Measurements from ENCODE around the gene NUP210L. TPM values are rescaled to one million over a fixed set of nuclear protein-coding genes. Genes with fewer than 3 reads are reported as not detected.

Gene NUP210L
- total RNA-seq, 4 donors from 2014 or later, result 0.13 to 0.38 (median 0.22) TPM; not detected in 1

DNA sequence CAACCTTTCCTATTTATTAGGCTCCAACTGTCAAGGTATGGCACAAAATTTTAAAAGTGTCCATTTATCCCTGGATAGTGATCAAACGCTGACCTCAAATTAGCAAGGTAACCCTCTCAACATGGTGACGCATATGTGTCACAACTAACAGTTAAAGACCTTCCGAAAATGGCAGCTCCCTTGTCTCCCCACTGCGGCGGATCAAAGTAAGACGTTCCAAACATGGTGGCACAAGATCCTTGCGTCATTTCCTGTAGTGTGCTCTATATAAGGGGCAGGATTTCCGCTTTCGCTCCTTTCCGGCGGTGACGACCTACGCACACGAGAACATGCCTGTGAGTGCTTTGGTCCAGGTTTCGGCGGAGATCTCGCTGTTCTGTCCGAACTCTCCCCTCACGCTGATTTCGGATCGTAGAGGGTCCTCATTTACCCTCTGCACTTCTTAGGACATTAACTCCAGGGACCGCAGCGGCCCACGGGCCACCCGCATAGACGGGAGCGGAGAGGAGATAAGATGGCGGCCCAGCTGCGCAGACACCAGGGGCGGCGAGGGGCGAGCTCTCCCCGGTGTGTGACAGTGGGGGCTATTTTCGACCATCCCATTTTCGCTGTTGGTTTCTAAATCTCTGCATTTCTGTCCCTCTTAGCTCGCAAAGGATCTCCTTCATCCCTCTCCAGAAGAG is 164.3 kb downstream of the NUP210L start, which contains the start of gene RPS27:
Gene RPS27 (plus strand): TSS at position 295 of the 683 bp plus-strand sequence. CDS start 35 bp downstream, at position 330.
- TF ChIP-seq POLR2A (IDR thresholded peaks at IDR 0.05), result peak; percentile 90 to 98
- TF ChIP-seq, protein P1, sequence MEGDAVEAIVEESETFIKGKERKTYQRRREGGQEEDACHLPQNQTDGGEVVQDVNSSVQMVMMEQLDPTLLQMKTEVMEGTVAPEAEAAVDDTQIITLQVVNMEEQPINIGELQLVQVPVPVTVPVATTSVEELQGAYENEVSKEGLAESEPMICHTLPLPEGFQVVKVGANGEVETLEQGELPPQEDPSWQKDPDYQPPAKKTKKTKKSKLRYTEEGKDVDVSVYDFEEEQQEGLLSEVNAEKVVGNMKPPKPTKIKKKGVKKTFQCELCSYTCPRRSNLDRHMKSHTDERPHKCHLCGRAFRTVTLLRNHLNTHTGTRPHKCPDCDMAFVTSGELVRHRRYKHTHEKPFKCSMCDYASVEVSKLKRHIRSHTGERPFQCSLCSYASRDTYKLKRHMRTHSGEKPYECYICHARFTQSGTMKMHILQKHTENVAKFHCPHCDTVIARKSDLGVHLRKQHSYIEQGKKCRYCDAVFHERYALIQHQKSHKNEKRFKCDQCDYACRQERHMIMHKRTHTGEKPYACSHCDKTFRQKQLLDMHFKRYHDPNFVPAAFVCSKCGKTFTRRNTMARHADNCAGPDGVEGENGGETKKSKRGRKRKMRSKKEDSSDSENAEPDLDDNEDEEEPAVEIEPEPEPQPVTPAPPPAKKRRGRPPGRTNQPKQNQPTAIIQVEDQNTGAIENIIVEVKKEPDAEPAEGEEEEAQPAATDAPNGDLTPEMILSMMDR (IDR thresholded peaks at IDR 0.05), result no peak
- DNase-seq, result peak; percentile 92 to 93
- Histone ChIP-seq H3K27me3 (no peaks in the 10 kb centered on the region), H3K9me3 (no peaks in the 10 kb centered on the region), H3K36me3 (peaks cover 29 to 30% of the 10 kb centered on the region in 2 donors), H3K27ac (peak within 1 kb of the TSS; percentile 81 to 92 (median 89)), H3K4me3 (replicated peaks in 1 of 3) (peak within 1 kb of the TSS; percentile 68 to 100 (median 97)), H3K4me1 (peaks cover 19 to 29% of the 10 kb centered on the region in 2 donors)
- WGBS, 2 donors, result 1% methylated on average over 36 of the region's 36 CpGs
- intact Hi-C loops (cut with DNase I), result no loop called here

DNA sequence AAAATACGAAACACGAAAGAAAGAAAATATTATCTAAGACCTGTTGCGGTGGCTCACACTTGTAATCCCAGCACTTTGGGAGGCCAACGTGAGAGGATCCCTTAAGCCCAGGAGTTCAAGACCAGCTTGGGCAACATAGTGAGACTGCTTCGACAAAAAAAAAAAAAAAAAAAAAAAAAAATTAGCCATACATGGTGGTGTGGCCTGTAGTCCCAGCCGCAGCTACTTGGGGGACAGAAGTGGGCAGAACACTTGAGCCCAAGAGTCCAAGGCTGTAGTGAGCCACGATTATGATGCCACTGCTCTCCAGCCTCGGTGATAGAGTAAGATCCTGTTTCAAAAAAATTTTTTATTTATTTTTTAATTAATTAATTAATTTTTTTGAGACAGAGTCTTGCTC is 167.3 kb downstream of the NUP210L start:
- Histone ChIP-seq H3K4me3 (replicated peaks in 1 of 3) (no peak overlapping the region), H3K36me3 (peaks cover 9 to 15% of the 10 kb centered on the region in 2 donors), H3K9me3 (no peaks in the 10 kb centered on the region), H3K27me3 (no peaks in the 10 kb centered on the region), H3K4me1 (peaks cover 27 to 36% of the 10 kb centered on the region in 2 donors), H3K27ac (peak overlapping the region in 1 of 3 donors; percentile 85)
- 87 to 94% methylated on average over 8 of the region's 8 CpGs for WGBS, 2 donors
- TF ChIP-seq, protein P1 (IDR thresholded peaks at IDR 0.05), result no peak
- TF ChIP-seq POLR2A (IDR thresholded peaks at IDR 0.05), result no peak
- intact Hi-C loops (cut with DNase I), result loop anchor here (5.0 to 10.0 kb wide), 2 partner anchors 190 to 313 kb away; partner anchors contain the start of genes ILF2 and NPR1
- DNase-seq, result no peak

DNA sequence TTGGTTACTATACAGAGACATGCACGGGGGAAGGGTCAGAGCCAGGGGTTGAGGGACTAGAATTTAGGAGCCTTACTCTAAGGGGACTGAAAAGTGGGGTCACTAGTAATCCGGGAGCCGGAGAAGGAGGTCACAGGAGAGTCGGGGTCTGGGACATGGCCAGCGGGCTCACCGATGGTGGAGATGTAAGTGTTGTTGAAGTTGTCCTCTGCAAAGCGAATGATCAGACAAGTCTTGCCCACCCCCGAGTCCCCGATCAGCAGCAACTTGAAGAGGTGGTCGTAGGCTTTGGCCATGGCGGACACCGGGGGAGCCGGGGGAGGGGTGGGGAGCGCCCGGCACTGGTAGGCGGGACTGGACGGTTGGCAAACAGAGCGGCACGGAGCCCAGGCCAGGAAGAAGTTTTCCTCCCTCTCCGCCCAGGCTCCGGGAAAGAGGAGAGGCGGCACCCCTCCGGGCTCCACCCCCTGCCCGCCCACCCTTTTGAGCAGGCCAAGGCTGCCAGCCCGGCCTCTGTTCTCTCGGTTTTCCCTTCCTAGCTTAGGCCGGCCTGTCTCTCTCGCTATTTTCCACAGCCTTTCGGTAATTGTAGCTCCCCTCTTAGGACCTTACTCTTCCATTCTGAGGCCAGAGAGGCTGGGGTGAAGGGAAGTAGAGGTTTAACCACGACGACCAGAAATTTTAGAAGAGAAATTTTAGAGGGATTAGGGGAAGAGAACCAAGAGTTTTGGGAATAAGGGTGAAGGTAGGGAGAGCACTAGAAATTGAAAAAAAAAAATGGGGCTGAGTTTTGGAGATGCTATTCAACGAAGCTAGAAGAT is 168.7 kb downstream of the NUP210L start, which contains the start of gene RAB13:
Gene RAB13 (minus strand): TSS at position 399 of the 821 bp plus-strand sequence. CDS start 103 bp downstream, at position 296.
- WGBS, 2 donors, result 1 to 3% methylated on average over 32 of the region's 32 CpGs
- H3K9me3 ChIP-seq, result no peaks in the 10 kb centered on the region
- H3K4me1 ChIP-seq, result peaks cover 12 to 24% of the 10 kb centered on the region in 2 donors
- intact Hi-C loops (cut with DNase I), result loop anchor here (5.0 to 10.0 kb wide), 2 partner anchors 189 to 311 kb away; partner anchors contain the start of genes ILF2 and NPR1
- H3K27me3 ChIP-seq, result no peaks in the 10 kb centered on the region
- DNase-seq, result peak; percentile 91
- H3K36me3 ChIP-seq, result peaks cover 0 to 2% of the 10 kb centered on the region in 2 donors
- peak within 1 kb of the TSS; percentile 74 to 94 (median 85) for H3K27ac ChIP-seq
- H3K4me3 ChIP-seq (replicated peaks in 1 of 3), result peak within 1 kb of the TSS; percentile 39 to 47 (median 45)
- TF ChIP-seq POLR2A (IDR thresholded peaks at IDR 0.05), result peak in 1 of 2 donors; percentile 46
- TF ChIP-seq, protein P1 (IDR thresholded peaks at IDR 0.05), result no peak

DNA sequence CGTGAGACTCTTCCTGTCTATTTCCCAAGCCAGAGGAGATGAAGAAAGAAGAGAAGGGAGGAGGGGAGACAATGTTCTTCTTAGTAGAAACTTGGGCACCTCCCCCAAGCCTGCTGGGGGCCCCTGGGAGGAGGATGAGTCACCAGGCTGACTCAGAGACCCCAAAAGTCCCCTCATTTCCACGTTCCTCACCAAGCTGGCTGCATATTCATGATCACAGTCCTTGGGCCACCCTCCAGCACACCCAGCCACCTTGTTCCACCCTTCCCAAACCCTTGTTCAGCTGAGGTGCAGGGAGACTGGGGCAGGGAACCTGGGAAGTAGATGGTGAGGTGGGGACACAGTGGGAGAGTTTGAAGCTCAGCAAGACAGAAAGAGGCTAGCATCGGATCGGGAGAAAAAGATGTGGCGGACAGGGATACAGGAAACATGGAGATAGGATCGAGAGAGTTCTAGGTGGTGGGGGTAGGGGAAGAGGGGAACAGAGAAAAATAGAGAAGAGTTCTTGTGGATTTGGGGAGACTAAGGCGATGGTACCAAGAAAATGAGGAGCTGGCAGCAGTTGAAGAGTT is 169.4 kb downstream of the NUP210L start:
- Histone ChIP-seq H3K4me3 (replicated peaks in 1 of 3) (peak overlapping the region; percentile 39 to 47 (median 45)), H3K27ac (peak overlapping the region; percentile 62 to 85 (median 74)), H3K27me3 (no peaks in the 10 kb centered on the region), H3K36me3 (no peaks in the 10 kb centered on the region), H3K4me1 (peaks cover 12 to 24% of the 10 kb centered on the region in 2 donors), H3K9me3 (no peaks in the 10 kb centered on the region)
- WGBS, 2 donors, result 14 to 17% methylated on average over 7 of the region's 7 CpGs
- intact Hi-C loops (cut with DNase I), result loop anchor here (5.0 to 10.0 kb wide), 2 partner anchors 188 to 311 kb away; partner anchors contain the start of genes ILF2 and NPR1
- TF ChIP-seq, protein P1 (IDR thresholded peaks at IDR 0.05), result no peak
- TF ChIP-seq POLR2A (IDR thresholded peaks at IDR 0.05), result no peak
- DNase-seq, result peak; percentile 11 to 24

Measured in thyroid gland (tissue), 4 donors.